ENCODE results near the gene NCKAP5.

DNA sequence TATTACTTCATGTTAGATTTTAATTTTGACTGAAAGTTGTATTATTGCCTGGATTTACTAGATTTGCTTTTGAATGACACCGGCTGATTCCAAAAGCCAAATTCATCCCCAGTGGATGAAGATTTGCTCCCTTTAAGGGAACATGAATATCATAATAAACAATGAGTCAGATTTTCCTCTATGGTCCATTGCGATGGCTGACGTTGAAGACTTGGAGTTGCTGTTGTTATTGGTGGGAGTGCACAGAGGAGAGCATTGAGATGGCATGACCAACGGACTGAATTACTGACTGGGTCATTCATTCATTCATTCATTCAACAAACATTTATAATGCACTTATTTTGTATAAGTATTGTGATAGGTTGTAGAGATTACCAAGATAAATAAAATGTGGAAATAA, 864.9 kb downstream of the NCKAP5 start:
- TF ChIP-seq EZH2 (IDR thresholded peaks at IDR 0.05; ENCODE audit: borderline replicate concordance) = no peak
- TF ChIP-seq, protein P1, sequence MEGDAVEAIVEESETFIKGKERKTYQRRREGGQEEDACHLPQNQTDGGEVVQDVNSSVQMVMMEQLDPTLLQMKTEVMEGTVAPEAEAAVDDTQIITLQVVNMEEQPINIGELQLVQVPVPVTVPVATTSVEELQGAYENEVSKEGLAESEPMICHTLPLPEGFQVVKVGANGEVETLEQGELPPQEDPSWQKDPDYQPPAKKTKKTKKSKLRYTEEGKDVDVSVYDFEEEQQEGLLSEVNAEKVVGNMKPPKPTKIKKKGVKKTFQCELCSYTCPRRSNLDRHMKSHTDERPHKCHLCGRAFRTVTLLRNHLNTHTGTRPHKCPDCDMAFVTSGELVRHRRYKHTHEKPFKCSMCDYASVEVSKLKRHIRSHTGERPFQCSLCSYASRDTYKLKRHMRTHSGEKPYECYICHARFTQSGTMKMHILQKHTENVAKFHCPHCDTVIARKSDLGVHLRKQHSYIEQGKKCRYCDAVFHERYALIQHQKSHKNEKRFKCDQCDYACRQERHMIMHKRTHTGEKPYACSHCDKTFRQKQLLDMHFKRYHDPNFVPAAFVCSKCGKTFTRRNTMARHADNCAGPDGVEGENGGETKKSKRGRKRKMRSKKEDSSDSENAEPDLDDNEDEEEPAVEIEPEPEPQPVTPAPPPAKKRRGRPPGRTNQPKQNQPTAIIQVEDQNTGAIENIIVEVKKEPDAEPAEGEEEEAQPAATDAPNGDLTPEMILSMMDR (IDR thresholded peaks at IDR 0.05; ENCODE audit: poor library complexity) = no peak
- no peak for TF ChIP-seq EZH2phosphoT487 (IDR thresholded peaks at IDR 0.05; ENCODE audit: low read depth, severe bottlenecking, unreplicated experiment)
